Subcutaneous preadipocyte (primary cell): ENCODE data around the gene TPRG1. TPM values are rescaled to one million over a fixed set of nuclear protein-coding genes. Genes with fewer than 3 reads are reported as not detected.

ENCODE experiments used
- total RNA-seq: library from RNA; depleted of rRNA; stranded (reverse); fragments of >200 nt; gene quantifications from 2 replicates; pipeline ENCODE4 v1.2.3, GENCODE V29; 2012

Gene TPRG1
- total RNA-seq, result 0.78 and 3.3 TPM in 2 replicates

GRCh38 chr3:189171707-189172106 lies at the start of gene TPRG1:
TPRG1 (plus strand) TSS chr3:189171971; CDS start chr3:189207385, 35,414 bp downstream.

